Cardiac muscle cell (in vitro differentiated cells and primary cell): ENCODE measurements around the gene PLEKHA1. TPM values are rescaled to one million over a fixed set of nuclear protein-coding genes. Genes with fewer than 3 reads are reported as not detected.
A peak's percentile ranks its signal among the peaks of the same experiment; 100 is the strongest.

Experiments used
- DNase-seq, 2 donors: peaks; one replicate each; pipeline versions ENCODE4 v3.0.0 to v3.0.0-alpha.2; 2010 to 2017; ENCODE audit warnings: low read depth in 1 of 2, low spot score in 1 of 2
- H3K27ac ChIP-seq: fragments of 200-600 bp; sonication (generic); 2 replicates; pipeline ENCODE4 v1.5.1; 2016
- H3K27me3 ChIP-seq: fragments of 200-600 bp; sonication (generic); 2 replicates; pipeline ENCODE4 v1.6.0; 2016; ENCODE audit warnings: control low read depth
- H3K36me3 ChIP-seq: fragments of 200-600 bp; sonication (generic); 2 replicates; pipeline ENCODE4 v1.5.1; 2016; ENCODE audit warnings: control low read depth
- H3K4me1 ChIP-seq: fragments of 200-600 bp; sonication (generic); 2 replicates; pipeline ENCODE4 v1.8.1; 2017; ENCODE audit warnings: low read depth, mild to moderate bottlenecking, mixed run types
- H3K4me3 ChIP-seq: fragments of 200-600 bp; sonication (generic); 2 replicates; pipeline ENCODE4 v1.5.1; 2016; ENCODE audit warnings: mild to moderate bottlenecking
- H3K9me3 ChIP-seq: fragments of 200-600 bp; sonication (generic); 2 replicates; pipeline ENCODE4 v1.5.1; 2017; ENCODE audit warnings: low read depth, mild to moderate bottlenecking, control low read depth
- CTCF ChIP-seq: IDR thresholded peaks from 2 replicates; pipeline ENCODE4 v1.5.1; 2012; ENCODE audit warnings: low read depth, mild to moderate bottlenecking, low read length
- polyA plus RNA-seq: library from polyadenylated mRNA; unstranded; fragments of >200 nt; fragmentation: Nextera tagmentation; extraction: Ambion mirVana; gene quantifications from 2 replicates; pipeline ENCODE4 v1.2.1, GENCODE V29; 2016
- total RNA-seq: library from RNA; depleted of rRNA; stranded (reverse); fragments of >200 nt; gene quantifications from 2 replicates; pipeline ENCODE4 v1.2.3, GENCODE V29; 2016

PLEKHA1 gene
- total and polyA plus RNA-seq, 2 experiments from 2014 or later = 26.5 to 44.8 TPM

GRCh38 chr10:122374859-122375678 lies 561 bp downstream of the PLEKHA1 start:
- Histone ChIP-seq H3K27me3 (no peaks in the 10 kb centered on the region), H3K4me1 (peaks cover 17% of the 10 kb centered on the region), H3K27ac (peak overlapping the region; percentile 87), H3K36me3 (no peaks in the 10 kb centered on the region), H3K4me3 (peak overlapping the region; percentile 88), H3K9me3 (no peaks in the 10 kb centered on the region)
- no peak for TF ChIP-seq CTCF
- peak; percentile 55 to 57 for DNase-seq

- no peaks in the 10 kb centered on the region for H3K27me3 ChIP-seq
- no peak for DNase-seq
- H3K9me3 ChIP-seq = no peaks in the 10 kb centered on the region
- no peak for TF ChIP-seq CTCF
- H3K27ac ChIP-seq = no peak overlapping the region
- H3K4me3 ChIP-seq = peak overlapping the region; percentile 88
- H3K36me3 ChIP-seq = no peaks in the 10 kb centered on the region
- H3K4me1 ChIP-seq = peaks cover 17% of the 10 kb centered on the region
Observed at GRCh38 chr10:122375679-122376160, 1.2 kb downstream of the PLEKHA1 start.

GRCh38 chr10:122376364-122376961 lies 2.0 kb downstream of the PLEKHA1 start:
- Histone ChIP-seq H3K4me1 (peaks cover 17% of the 10 kb centered on the region), H3K27me3 (no peaks in the 10 kb centered on the region), H3K36me3 (no peaks in the 10 kb centered on the region), H3K4me3 (no peak overlapping the region), H3K9me3 (no peaks in the 10 kb centered on the region), H3K27ac (no peak overlapping the region)
- no peak for TF ChIP-seq CTCF
- no peak for DNase-seq

- no peaks in the 10 kb centered on the region for H3K27me3 ChIP-seq
- H3K4me1 ChIP-seq = peaks cover 4% of the 10 kb centered on the region
- no peak for TF ChIP-seq CTCF
- no peak for DNase-seq
- H3K27ac ChIP-seq = no peak overlapping the region
- no peak overlapping the region for H3K4me3 ChIP-seq
- H3K36me3 ChIP-seq = no peaks in the 10 kb centered on the region
- no peaks in the 10 kb centered on the region for H3K9me3 ChIP-seq
Observed at GRCh38 chr10:122379041-122379440, 4.5 kb downstream of the PLEKHA1 start.

GRCh38 chr10:122379537-122379936 lies 5.0 kb downstream of the PLEKHA1 start:
- Histone ChIP-seq H3K27ac (no peak overlapping the region), H3K9me3 (no peaks in the 10 kb centered on the region), H3K27me3 (no peaks in the 10 kb centered on the region), H3K36me3 (no peaks in the 10 kb centered on the region), H3K4me3 (no peak overlapping the region), H3K4me1 (peaks cover 4% of the 10 kb centered on the region)
- DNase-seq = no peak
- no peak for TF ChIP-seq CTCF
